Suprapubic skin (tissue), 4 donors: ENCODE data around the gene DISC1.
"Not testable (repeated sequence)": the region's sequence is repeated elsewhere in the genome, so short reads cannot be mapped to it uniquely, and the experiment has no call there.

Experiments used
- EP300 ChIP-seq: sonication (generic); formaldehyde crosslinking; IDR thresholded peaks from one replicate; pipeline ENCODE4 v1.6.1; 2017; ENCODE audit warnings: antibody characterized with exemption
- POLR2A ChIP-seq, 2 donors: fragments of 450-650 bp; IDR thresholded peaks; one replicate each; pipeline ENCODE4 v1.6.1; 2017; ENCODE audit warnings: antibody characterized with exemption in 2 of 2, mild to moderate bottlenecking in 2 of 2, moderate library complexity in 2 of 2
- POLR2AphosphoS5 ChIP-seq, 3 donors: sonication (generic); formaldehyde crosslinking; IDR thresholded peaks; one replicate each; pipeline ENCODE4 v1.6.1; 2017; ENCODE audit warnings: antibody characterized with exemption in 3 of 3
- TF ChIP-seq, protein P1 (sequence below), 2 donors: fragments of 200-600 bp in 1 of 2; fragments of 450-650 bp in 1 of 2; sonication (generic) in 1 of 2; IDR thresholded peaks; one replicate each; pipeline ENCODE4 v1.5.1; 2016 to 2019; ENCODE audit warnings: antibody characterized with exemption in 2 of 2, mild to moderate bottlenecking in 1 of 2, moderate library complexity in 1 of 2

DNA sequence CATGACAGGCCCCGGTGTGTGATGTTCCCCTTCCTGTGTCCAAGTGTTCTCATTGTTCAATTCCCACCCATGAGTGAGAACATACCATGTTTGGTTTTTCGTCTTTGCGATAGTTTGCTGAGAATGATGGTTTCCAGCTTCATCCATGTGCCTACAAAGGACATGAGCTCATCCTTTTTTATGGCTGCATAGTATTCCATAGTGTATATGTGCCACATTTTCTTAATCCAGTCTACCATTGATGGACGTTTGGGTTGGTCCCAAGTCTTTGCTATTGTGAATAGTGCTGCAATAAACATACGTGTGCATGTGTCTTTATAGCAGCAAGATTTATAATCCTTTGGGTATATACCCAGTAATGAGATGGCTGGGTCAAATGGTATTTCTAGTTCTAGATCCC, 343.2 kb downstream of the DISC1 start:
- not testable (repeated sequence) for TF ChIP-seq POLR2AphosphoS5 (IDR thresholded peaks at IDR 0.05); POLR2A (IDR thresholded peaks at IDR 0.05); EP300
- TF ChIP-seq, protein P1, sequence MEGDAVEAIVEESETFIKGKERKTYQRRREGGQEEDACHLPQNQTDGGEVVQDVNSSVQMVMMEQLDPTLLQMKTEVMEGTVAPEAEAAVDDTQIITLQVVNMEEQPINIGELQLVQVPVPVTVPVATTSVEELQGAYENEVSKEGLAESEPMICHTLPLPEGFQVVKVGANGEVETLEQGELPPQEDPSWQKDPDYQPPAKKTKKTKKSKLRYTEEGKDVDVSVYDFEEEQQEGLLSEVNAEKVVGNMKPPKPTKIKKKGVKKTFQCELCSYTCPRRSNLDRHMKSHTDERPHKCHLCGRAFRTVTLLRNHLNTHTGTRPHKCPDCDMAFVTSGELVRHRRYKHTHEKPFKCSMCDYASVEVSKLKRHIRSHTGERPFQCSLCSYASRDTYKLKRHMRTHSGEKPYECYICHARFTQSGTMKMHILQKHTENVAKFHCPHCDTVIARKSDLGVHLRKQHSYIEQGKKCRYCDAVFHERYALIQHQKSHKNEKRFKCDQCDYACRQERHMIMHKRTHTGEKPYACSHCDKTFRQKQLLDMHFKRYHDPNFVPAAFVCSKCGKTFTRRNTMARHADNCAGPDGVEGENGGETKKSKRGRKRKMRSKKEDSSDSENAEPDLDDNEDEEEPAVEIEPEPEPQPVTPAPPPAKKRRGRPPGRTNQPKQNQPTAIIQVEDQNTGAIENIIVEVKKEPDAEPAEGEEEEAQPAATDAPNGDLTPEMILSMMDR (IDR thresholded peaks at IDR 0.05), result not testable (repeated sequence)
